Stimulated activated CD8-positive, alpha-beta memory T cell treated with anti-CD3 and anti-CD28 coated beads, Interleukin-7, amount 100 ng/mL, for 24 hours (primary cell): ENCODE results near the gene S1PR2.
"Not testable (repeated sequence)": the region's sequence is repeated elsewhere in the genome, so short reads cannot be mapped to it uniquely, and the experiment has no call there.

Source experiments
- DNase-seq: peaks from one replicate; pipeline ENCODE4 v3.0.0-alpha.2; 2020; ENCODE audit warnings: low read depth

The S1PR2 gene

DNA sequence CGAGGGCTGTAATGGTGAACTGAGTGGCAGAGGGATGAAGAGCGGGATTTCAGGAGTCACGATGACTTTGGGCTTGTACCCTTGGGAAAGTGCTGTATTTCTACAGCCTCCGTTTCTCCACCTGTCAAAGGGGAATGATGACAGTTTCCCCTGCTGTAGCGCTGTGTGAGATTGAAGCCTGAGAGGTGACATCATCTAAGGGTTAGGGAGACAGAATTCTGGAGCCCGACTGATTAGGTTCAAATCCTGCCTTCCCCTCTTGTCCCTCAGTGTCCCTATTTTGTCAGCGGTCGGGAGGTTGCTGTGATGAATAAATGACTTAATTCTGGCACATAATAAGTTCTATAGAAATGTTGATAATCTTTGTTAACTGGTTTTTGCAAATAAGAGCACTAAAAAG is 21.6 kb upstream of the S1PR2 start:
- no peak for DNase-seq

DNA sequence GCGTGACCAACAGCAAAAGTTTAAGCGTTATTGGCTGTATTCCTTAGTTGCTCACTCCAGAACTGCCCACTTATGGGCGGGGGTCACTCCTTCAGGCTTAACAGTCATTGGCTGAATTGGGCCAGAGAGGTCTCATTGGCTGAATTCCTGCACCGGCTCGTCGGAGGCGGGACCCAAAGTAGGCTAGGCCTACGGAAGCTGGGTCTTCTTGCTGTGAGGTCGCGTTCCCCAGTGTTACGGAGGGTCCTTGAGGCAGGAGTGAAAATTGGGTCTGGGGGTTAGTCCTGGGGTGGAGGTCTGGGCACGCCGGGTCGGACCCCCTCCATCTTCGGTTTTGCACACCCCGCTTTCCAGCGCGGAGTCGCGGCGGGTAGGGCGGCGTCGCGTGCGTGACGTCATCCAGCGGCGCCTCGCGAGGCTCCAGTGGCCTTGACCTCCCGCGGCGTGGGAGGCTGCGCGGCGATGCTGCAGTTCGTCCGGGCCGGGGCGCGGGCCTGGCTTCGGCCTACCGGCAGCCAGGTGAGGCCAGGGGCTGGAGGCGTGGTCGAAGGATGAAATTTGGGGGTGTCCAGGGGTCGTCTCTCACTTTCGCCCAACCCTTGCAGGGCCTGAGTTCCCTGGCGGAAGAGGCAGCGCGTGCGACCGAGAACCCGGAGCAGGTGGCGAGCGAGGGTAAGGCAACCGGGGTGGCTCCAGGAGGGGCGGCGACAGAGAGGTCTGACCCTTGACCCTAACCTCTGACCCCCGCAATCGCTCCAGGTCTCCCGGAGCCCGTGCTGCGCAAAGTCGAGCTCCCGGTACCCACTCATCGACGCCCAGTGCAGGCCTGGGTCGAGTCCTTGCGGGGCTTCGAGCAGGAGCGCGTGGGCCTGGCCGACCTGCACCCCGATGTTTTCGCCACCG is 20.9 kb upstream of the S1PR2 start, which contains the start of gene MRPL4:
TSS of gene MRPL4 (plus strand) at position 423 of the 903 bp plus-strand sequence. CDS start at position 463, 40 bp downstream.
- DNase-seq: peak; percentile 94

DNA sequence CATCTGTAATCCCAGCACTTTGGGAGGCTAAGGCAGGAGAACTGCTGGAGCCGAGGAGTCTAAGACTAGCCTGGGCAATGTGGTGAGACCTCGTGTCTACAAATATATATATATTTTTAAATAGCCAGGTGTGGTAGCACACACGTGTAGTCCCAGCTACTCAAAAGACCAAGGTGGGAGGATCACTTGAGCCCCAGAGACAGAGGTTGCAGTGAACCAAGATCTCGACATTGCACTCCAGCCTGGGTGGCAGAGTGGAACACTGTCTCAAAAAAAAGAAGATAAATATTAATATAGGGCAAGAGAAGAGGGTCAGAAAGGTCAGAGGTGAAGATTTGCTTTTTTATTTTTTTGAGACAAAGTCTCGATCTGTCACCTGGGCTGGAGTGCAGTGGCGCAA is 15.4 kb upstream of the S1PR2 start:
- no peak for DNase-seq

DNA sequence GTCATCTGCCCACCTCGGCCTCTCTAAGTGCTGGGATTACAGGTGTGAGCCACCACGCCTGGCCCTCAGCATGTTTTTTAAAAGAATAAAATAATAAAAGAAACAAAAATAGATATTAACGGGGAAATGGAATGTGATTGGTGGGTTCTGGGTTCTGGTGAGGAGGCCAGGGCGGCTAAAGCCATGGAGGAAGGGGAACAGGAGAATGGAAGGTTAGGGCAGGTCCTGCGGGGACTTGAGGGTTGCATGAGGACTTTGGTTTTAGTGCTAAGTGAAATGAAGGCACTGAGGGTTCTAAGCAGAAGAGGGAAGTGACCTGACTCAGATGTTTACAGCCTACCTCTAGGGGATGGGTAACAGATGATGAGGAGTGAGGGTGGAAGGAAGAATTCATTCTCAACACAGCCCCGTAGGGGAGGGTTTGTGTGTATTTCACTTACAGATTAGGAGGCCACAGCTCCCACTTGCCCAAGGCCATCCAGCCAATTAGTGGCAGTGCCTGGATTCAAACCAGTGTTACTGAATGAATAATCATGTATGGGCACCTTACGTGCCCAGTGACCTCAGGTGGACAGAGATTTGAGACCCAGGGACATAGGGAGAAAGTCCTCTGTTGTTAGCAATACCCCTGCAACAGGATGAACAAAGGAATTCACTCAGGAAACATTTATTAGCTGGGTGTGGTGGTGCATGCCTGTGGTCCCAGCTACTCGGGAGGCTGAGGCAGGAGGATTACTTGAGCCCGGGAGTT is 14.2 kb upstream of the S1PR2 start:
- no peak for DNase-seq

DNA sequence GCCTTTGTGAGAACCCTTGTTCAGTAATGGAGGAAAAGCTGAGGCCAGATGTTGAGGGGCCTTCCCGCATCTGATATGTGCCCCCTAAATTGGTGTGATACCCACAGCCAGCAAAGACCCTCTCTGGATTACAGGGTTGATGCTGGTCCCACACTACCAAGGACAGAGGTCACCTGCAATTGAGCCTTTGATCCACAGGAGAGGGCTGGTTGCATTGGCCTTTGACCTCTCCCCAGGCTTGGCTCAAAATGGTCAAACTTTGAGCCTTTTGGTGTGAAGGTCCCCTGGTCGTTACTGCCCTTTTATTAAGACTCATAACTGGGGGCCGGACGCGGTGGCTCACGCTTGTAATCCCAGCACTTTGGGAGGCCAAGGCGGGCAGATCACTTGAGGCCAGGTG is 12.5 kb upstream of the S1PR2 start:
- no peak for DNase-seq

DNA sequence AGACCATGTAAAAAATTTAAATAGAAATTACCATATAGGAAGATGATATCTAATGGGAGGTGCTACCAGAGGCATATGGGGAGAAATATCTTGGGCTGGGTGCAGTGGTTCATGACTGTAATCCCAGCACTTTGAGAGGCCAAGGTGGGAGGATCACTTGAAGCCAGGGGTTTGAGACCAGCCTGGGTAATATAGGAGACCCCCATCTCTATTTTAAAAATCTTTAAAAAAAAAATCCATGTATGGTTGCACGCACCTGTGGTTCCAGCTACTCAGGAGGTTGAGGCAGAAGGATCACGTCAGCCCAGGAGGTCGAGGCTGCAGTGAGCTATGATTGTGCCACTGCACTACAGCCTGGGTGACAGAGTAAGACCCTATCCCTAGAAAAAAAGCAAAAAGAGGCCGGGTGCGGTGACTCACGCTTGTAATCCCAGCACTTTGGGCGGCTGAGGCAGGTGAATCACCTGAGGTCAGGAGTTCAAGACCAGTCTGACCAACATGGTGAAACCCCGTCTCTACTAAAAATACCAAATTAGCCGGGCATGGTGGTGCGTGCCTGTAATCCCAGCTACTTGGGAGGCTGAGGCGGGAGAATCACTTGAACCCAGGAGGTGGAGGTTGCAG is 10.8 kb upstream of the S1PR2 start:
- not testable (repeated sequence) for DNase-seq

DNA sequence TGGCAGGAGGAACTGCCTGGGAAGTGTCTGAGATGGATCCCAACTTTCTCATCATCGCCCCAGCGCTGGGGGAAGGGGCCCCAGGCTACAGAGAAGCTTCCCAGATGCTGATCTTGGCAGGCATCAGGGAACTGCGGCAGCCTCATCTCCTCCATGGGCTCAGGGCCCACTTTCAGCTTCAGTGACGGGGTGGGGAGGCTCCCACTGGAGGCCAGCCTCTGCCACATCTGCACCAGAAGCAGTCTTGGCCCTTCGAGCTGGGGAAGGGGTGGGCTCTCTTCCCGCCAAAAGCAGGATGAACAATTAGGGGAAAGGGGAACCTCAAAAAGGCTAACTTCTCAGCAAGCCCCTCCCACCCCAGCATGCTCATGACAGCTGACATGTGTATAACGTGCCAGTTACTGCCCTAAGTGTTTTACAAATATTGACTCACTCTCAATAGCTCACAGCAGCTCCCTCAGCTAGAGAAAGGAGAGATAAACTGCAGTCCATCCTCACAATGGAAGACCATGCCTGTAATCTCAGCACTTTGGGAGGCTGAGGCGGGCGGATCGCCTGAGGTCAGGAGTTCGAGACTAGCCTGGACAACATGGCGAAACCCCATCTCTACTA is 7.1 kb upstream of the S1PR2 start:
- no peak for DNase-seq

DNA sequence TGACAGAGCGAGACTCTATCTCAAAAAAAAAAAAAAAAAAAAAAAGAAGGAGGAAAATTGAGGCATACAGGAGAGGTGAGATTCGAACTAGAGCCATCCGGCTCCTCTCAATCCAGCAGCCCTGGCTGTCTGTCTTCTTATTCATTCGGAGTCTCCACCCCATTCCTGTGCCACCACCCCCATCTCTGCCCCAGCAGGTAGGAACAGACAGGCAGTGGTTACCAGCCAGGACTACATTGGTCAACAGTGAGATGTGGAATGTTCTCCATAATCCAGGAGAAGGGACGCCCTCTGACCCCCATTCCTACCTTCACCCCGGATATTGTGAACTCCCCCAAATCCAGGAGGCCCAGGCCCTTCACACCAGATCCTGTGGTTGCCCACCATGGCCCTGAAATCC is 6.6 kb upstream of the S1PR2 start:
- no peak for DNase-seq

DNA sequence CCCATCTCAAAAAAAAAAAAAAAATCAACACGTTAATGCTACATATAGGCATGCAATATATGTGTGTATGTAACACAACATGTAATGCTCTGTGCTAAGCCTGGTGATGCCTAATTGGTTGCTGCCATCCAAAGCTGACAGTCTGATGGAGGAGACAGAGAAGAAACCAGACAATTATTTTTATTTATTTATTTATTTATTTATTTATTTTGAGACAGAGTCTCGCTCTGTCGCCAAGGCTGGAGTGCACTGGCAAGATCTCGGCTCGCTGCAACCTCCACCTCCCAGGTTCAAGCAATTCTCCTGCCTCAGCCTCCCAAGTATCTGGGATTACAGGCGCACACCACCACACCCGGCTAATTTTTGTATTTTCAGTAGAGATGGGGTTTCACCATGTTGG is 4.3 kb upstream of the S1PR2 start:
- DNase-seq: not testable (repeated sequence)

DNA sequence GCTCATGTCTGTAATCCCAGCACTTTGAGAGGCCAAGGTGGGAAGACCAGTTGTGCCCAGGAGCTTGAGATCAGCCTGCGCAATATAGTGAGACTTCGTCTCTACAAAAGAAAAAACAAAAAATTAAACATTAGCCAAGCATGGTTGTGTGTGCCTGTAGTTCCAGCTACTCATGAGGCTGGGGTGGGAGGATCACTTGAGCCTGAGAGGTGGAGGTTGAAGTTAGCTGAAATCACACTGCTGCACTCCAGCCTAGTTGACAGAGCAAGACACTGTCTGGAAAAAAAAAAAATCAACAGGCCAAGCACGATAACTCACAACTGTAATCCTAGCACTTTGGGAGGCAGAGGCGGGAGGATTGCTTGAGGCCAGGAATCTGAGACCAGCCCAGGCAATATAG is 3.9 kb upstream of the S1PR2 start:
- no peak for DNase-seq

DNA sequence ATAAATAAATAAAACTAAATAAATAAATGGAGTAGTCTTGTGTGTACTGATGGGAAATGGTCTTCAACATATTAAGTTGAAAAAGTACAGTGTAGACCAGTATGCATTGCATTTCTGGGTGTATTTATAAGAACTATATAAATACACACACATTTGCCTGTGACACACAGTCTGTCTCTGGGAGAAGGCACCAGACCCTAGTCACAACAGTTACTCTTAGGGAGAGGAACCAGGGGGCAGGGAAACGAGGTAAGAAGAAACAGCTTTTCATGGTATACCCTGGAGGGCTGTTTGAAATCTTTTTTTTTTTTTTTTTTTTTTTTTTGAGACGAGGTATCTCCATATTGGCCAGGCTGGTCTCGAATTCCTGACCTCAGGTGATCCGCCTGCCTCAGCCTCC is 2.8 kb upstream of the S1PR2 start:
- DNase-seq: no peak

DNA sequence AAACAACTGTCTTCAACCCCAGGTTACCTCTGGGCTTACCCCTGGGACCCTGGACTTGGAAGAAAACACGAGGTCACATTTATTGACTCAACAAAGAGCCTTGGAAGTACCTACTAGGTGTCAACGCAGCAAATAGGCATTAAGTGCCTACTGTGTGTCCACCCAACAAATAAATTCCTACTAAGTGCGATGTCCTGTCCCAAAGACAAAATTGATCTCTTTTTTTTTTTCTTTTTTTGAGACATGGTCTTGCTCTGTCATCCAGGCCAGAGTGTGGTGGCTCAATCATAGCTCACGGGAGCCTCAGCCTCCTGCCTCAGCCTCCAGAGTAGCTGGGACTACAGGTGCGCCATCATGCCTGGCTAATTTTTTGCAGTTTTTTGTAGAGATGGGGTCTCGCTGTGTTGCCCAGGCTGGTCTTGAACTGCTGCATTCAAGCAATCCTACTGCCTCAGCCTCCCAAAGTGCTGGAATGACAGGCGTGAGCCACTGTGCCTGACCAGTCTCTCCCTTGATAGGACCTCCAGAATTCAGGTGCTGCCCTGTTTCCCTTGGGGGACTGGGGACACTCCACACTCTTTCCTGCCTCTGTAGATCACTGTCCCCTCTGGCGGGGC is 589 bp upstream of the S1PR2 start:
- no peak for DNase-seq

DNA sequence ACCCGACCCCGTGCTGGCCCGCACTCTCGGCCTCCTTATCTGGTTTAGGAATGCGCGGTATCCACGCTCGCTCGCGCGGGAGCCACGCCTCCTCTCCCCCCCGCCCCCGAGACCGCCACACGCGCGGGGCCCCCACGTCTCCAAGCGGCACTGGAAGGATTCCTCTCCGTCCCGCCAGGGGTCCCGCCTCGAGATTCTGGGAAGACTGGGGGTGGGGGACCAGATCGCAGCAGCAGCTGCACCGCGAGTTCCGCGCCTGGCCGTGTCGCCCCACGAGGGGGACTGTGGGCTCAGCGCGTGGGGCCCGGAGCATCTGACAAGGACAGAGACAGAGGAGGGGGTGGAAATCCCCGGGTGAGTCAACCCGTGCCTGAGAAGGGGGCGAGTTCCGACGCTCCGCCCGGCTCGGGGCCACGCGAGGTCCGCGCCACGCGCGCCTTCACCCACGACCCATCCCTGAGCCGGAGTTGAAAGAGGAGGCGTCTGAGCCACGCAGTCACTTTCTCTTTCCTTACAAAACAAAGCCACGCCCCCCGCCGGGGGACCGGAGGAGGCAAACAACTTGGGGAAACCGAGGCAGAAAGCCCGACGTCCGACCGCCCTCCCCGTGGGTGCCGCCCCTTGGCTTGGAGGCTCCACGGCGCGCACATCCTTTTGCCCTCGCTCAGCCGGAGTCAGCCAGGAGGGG is 814 bp downstream of the S1PR2 start:
- peak; percentile 26 for DNase-seq

DNA sequence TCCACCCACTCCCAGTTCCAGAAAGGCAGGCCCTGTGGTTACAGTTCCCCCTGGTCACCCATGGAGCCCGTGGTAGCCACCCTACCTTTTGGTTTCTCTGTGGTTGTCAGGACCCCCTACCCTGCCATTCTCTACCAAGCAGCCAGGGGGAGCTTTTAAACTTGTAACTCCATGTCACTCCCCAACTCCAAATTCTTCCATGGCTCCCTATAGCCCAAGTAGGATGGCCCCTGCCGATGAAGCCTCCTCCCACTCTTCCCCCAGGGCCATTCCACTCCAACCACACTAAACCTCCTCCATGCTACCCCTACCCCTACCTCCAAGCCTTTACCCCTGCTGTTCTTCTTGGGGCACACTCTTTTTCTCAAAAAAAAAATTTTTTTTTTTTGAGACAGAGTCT is 2.2 kb downstream of the S1PR2 start:
- no peak for DNase-seq

DNA sequence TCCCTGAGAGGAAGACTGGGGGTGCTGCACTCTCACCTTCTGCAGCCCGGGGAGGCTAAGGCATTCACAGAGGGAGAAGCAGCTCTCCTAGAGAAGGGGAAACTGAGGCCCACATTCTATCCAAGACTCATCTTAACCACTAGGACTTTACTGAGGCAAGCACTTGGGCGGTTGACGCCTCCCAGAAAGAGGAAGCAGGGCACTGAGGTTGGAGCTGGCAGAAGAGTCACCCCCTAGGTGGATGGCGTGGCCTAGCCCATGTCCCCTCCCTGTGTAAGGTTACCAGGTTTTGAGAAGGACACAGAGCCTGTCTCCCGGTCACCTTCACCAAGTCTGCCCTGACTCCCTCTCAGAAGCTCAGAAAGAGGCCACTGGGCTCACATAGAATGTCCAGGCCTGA is 2.7 kb downstream of the S1PR2 start:
- DNase-seq: no peak

DNA sequence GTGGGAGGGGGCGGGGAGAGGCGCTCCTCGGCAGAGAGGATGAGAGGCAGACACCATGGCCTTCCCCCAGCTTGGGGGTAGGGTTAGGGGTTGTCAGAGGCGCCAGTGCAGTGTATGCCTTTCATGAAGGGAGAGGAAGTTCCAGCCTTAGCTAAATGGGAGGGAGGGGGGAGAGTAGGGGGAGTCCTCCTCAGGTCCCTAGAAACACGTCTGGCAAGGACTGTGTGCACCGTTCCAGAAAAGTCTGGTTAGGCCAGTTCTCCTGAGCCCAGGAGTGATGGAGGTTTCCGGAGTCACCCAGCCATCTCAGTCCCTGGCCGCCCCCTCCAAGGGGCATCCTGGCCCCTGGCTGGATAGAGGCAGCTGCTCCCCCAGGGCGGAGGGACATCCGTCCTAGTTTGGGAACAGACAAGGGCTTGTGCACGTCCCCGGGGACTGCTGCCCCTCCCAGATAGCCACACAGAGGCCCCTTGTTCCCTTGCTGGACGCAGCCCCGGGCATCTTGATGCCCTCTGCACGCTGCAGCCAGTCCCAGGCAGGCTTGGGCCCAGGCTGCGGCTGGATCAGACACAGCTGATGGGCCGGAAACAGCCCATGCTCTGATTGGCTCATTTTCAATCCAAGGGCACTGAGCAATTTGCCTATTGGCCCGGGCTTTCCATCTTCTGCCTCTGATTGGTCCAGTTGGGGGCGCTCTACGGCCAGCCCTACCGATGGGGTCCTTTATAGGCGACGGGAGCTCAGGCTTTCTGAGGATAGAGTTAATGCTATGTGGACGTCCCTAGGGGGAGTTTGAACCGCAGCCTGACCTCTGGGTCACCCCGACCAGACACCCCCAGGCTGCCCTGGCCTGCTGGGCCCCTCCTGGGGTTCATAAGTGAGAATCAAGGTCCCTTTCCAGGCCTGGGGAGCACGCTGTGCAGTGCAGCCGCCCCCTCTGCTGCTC is 3.8 kb downstream of the S1PR2 start:
- no peak for DNase-seq

DNA sequence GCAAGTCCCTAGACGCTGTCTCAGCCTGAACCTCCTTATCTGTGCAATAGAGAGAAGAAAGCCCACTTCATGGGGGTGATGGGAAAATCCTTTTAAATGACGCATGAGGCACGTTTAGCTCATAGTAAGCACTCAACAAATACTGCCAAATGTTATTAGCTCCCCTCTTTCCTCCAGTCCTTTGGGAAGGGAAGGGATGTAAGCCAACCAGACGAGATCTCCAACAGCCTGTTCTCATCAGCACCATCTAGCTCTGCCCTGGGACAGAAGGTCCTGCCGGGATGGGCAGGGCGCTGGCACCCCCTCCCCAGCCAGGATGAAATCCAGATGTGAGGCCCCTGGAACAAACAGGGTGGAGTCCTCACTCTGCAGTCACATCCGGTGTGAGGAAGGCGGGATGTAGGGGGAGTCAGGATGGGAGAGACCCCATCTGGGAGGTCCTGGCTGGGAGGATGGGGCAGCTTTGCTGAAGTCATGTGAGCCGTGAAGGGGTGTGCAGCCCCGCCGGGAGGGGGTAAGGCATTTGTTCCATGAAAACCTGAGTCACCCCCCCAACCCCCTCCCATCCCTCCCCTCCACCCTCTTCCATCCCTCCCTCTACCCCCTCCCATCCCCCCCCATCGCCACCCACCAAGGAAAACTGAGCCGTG is 4.6 kb downstream of the S1PR2 start:
- no peak for DNase-seq

DNA sequence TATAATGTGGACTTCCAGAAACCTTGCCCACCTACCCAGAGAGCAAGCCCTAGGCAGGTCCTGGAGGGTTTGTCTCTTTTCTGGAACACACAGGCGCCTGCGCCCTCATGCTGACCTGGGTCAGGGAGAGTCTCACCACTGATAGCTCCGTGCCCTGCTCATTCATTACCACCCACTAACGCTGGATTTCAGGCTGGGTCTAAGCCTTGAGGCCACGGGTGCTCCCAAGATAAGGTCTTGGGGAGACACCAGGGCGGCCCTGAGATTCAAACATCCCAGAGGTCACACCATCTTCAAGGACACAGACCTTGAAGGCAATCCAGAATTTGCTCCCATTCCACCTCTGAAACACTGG is 5.1 kb downstream of the S1PR2 start:
- no peak for DNase-seq

DNA sequence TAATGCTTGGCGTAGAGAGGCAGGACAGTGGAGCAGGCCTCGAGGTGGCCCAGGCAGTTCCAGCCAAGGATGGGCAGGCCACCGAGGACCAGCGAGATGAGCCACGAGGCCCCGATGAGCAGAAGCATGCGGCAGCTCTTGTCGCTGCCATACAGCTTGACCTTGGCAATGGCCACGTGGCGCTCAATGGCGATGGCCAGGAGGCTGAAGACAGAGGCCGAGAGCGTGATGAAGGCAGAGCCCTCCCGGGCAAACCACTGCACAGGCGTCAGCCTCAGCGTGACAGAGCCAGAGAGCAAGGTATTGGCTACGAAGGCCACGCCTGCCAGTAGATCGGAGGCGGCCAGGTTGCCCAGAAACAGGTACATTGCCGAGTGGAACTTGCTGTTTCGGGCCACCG is 6.8 kb downstream of the S1PR2 start:
- DNase-seq: no peak
